Erythroblast (primary cell): ENCODE results near the gene HNF4A.

Experiments
- GATA1 ChIP-seq: IDR thresholded peaks from 2 replicates; pipeline ENCODE4 v1.6.1; 2011; ENCODE audit warnings: low read depth, mild to moderate bottlenecking, control low read depth, low read length, moderate library complexity
- POLR2A ChIP-seq: IDR thresholded peaks from 2 replicates; pipeline ENCODE4 v1.6.1; 2011; ENCODE audit warnings: mild to moderate bottlenecking, low read length

DNA sequence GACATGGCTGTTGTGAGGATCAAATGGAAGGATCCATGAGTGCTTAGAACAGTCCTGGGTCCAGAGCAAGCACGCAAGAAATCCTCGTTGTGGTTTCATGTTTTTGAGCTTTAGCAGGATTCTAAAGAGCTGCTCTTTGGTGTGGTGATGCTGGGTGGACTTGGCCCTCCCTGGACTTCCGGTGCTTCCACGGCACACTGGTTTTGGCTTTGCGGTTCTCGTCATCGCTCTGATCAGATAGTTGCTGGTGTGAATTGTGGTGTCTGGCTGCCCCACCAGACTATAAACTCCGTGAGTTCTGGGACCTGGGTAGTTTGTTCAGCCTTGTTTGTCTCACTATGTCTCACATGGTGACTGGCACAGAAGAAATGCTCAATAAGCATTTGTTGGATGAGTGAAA is 3.3 kb downstream of the HNF4A start:
- TF ChIP-seq POLR2A (no peak), GATA1 (no peak)
